ENCODE measurements around the gene ABCD1. TPM values are rescaled to one million over a fixed set of nuclear protein-coding genes. Genes with fewer than 3 reads are reported as not detected.

The ABCD1 gene
- total RNA-seq, 1 experiment from 2014 or later: 44.9 TPM

- intact Hi-C loops (cut with micrococcal nuclease; ENCODE audit: unreplicated experiment): loop anchor here (1.0 to 2.0 kb wide), 4 partner anchors 15 to 645 kb away; partner anchors contain the start of genes NAA10 and PLXNB3
- CTCF ChIA-PET: no interaction called here
- BruUV-seq (replicated peaks): no TSS peak
These were observed 1.1 kb upstream of the ABCD1 start for GRCh38 chrX:153723351-153724251.

GRCh38 chrX:153725039-153725831, 579 bp downstream of the ABCD1 start:
- peaks cover 38% of the 10 kb centered on the region for H3F3A ChIP-seq (ENCODE audit: insufficient read depth, low read depth)
- no peaks in the 10 kb centered on the region for H3K9me3 ChIP-seq (ENCODE audit: insufficient read depth, low read depth)
- no peaks in the 10 kb centered on the region; the same call in none of the 2 replicates for H4K20me1 ChIP-seq (ENCODE audit: insufficient read depth)
- no peaks in the 10 kb centered on the region for H3K9me2 ChIP-seq (ENCODE audit: insufficient read depth)
- intact Hi-C loops (cut with micrococcal nuclease; ENCODE audit: unreplicated experiment): loop anchor here (2.0 kb wide), 2 partner anchors 210 to 644 kb away; partner anchors contain the start of gene NAA10
- peaks cover 38% of the 10 kb centered on the region for H3K4me1 ChIP-seq (replicated peaks; ENCODE audit: insufficient read depth)
- H2AFZ ChIP-seq: peak overlapping the region; percentile 77
- ChIA-PET CTCF (no interaction called here), POLR2A (ENCODE audit: unreplicated experiment) (interaction anchor here (0.6 kb wide), 1 partner anchor 818 kb away, joined by 8 read pairs; no protein-coding TSS in a partner anchor)
- H3K4me2 ChIP-seq: peak overlapping the region; percentile 91
- H3K27ac ChIP-seq: peak overlapping the region; percentile 91
- H3K27me3 ChIP-seq (ENCODE audit: insufficient read depth, low read depth): no peaks in the 10 kb centered on the region
- peak in 1 of 2 experiments; percentile 19 for DNase-seq
- peaks cover 85% of the 10 kb centered on the region for H3K79me2 ChIP-seq (ENCODE audit: low read depth)
- H3K36me3 ChIP-seq (ENCODE audit: low read depth): peaks cover 12% of the 10 kb centered on the region
- H3K4me3 ChIP-seq: peak overlapping the region; percentile 76
- TF ChIP-seq CTCF (conservative IDR thresholded peaks at IDR 0.05) (no peak), EZH2 (IDR thresholded peaks at IDR 0.05; ENCODE audit: low read depth) (no peak)
- TSS peak; percentile 45 for BruUV-seq (replicated peaks)

More at GRCh38 chrX:153723351-153724251, 1.1 kb upstream of the ABCD1 start:
- peaks cover 30% of the 10 kb centered on the region for H3K4me1 ChIP-seq (replicated peaks; ENCODE audit: insufficient read depth)
- peaks cover 36% of the 10 kb centered on the region for H3F3A ChIP-seq (ENCODE audit: insufficient read depth, low read depth)
- peak overlapping the region; percentile 89 for H3K27ac ChIP-seq
- peaks cover 13% of the 10 kb centered on the region for H4K20me1 ChIP-seq (ENCODE audit: insufficient read depth)
- peak overlapping the region; percentile 89 for H3K4me2 ChIP-seq
- H2AFZ ChIP-seq: peak overlapping the region; percentile 39; the same call in 1 of the 2 replicates
- peak overlapping the region; percentile 85 for H3K4me3 ChIP-seq
- DNase-seq: peak; percentile 48 to 66
- H3K36me3 ChIP-seq (ENCODE audit: low read depth): peaks cover 21% of the 10 kb centered on the region
- no peak; the same call in 1 of the 2 replicates for TF ChIP-seq CTCF (conservative IDR thresholded peaks at IDR 0.05)
- no peak for TF ChIP-seq EZH2 (IDR thresholded peaks at IDR 0.05; ENCODE audit: low read depth)
- no peaks in the 10 kb centered on the region for H3K27me3 ChIP-seq (ENCODE audit: insufficient read depth, low read depth)
- peaks cover 85% of the 10 kb centered on the region for H3K79me2 ChIP-seq (ENCODE audit: low read depth)
- H3K9me3 ChIP-seq (ENCODE audit: insufficient read depth, low read depth): no peaks in the 10 kb centered on the region
- H3K9me2 ChIP-seq (ENCODE audit: insufficient read depth): no peaks in the 10 kb centered on the region
- POLR2A ChIA-PET (ENCODE audit: unreplicated experiment): no interaction called here

- Histone ChIP-seq H3K36me3 (ENCODE audit: low read depth) (peaks cover 10% of the 10 kb centered on the region), H3K4me3 (peak overlapping the region; percentile 76), H3F3A (ENCODE audit: insufficient read depth, low read depth) (peaks cover 45% of the 10 kb centered on the region), H3K4me2 (peak overlapping the region; percentile 91), H3K9me2 (ENCODE audit: insufficient read depth) (no peaks in the 10 kb centered on the region), H3K27me3 (ENCODE audit: insufficient read depth, low read depth) (no peaks in the 10 kb centered on the region), H3K4me1 (replicated peaks; ENCODE audit: insufficient read depth) (peaks cover 44% of the 10 kb centered on the region), H3K79me2 (ENCODE audit: low read depth) (peaks cover 85% of the 10 kb centered on the region), H3K27ac (peak overlapping the region; percentile 91), H3K9me3 (ENCODE audit: insufficient read depth, low read depth) (no peaks in the 10 kb centered on the region), H2AFZ (peak overlapping the region; percentile 77), H4K20me1 (ENCODE audit: insufficient read depth) (no peaks in the 10 kb centered on the region; the same call in none of the 2 replicates)
- CTCF ChIA-PET: no interaction called here
- POLR2A ChIA-PET (ENCODE audit: unreplicated experiment): interaction anchor here (0.6 kb wide), 1 partner anchor 817 kb away, joined by 8 read pairs; no protein-coding TSS in a partner anchor
- no peak for TF ChIP-seq EZH2 (IDR thresholded peaks at IDR 0.05; ENCODE audit: low read depth)
- TF ChIP-seq CTCF (conservative IDR thresholded peaks at IDR 0.05): no peak
- peak in 1 of 2 experiments; percentile 12 for DNase-seq
- intact Hi-C loops (cut with micrococcal nuclease; ENCODE audit: unreplicated experiment): loop anchor here (2.0 kb wide), 3 partner anchors 69 to 643 kb away; partner anchors contain the start of genes IDH3G, NAA10 and SSR4
- no TSS peak for BruUV-seq (replicated peaks)
These were observed 1.2 kb downstream of the ABCD1 start for GRCh38 chrX:153725832-153726285.

Measured in PC-9 (cell line).